GM18873 (cell line): ENCODE measurements around the gene RUSC2.
"Not testable (repeated sequence)": the region's sequence is repeated elsewhere in the genome, so short reads cannot be mapped to it uniquely, and the experiment has no call there.

ENCODE experiments used
- ATAC-seq: cut with Tn5 transposase; IDR thresholded peaks from one replicate; pipeline ENCODE4 v1.9.1; 2021; ENCODE audit warnings: mild to moderate bottlenecking, moderate library complexity, moderate number of reproducible peaks; ENCODE audit not compliant: unreplicated experiment, low FRiP score

RUSC2 gene

DNA sequence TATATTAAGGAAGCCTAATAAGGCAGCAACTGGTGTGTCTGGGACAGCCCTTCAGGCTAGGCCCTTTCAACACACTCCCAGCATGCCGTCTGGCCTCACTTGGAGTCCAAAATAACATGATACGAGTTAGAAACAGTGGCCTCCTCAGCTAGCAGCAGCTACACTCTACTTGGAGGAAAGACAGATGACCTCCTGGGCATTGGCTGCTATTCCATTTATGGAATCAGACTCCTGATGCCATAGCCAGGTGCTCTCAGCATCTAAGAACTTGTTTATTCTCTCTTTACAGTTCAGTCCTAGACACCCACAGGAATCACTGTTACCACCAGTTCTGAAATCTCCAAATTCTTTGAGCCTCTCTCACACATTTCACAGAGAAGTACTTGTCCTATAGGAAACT lies 31.8 kb downstream of the RUSC2 start:
- ATAC-seq: no peak

- no peak for ATAC-seq
These were observed 32.3 kb downstream of the RUSC2 start for GRCh38 chr9:35522187-35522586.

DNA sequence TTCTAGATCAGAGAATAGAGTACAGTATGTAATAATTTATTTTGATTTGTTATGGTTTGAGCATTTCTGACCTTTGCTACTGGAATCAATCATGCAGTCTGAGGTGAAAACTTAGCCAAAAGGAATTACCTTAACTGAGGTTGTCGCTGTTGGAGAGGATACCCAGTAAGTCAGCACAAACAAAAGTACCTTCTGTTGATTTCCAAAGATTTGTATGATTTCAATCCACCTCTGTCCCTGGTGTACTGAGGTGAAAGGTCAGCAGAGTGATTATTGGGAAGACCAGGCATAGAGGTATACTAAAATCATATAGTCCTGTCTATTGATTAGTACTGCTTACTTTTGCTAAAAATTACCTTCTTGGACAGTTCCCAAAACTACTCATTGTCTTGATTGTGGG lies 32.8 kb downstream of the RUSC2 start:
- no peak for ATAC-seq

- ATAC-seq: not testable (repeated sequence)
These were observed 33.6 kb downstream of the RUSC2 start for GRCh38 chr9:35523556-35523955.

- no peak for ATAC-seq
These were observed 36.3 kb downstream of the RUSC2 start for GRCh38 chr9:35526087-35526801.

GRCh38 chr9:35529161-35529823 lies 39.4 kb downstream of the RUSC2 start:
- no peak for ATAC-seq

GRCh38 chr9:35533398-35533797 lies 43.5 kb downstream of the RUSC2 start:
- no peak for ATAC-seq

GRCh38 chr9:35534921-35535320 lies 45.0 kb downstream of the RUSC2 start:
- ATAC-seq: not testable (repeated sequence)

DNA sequence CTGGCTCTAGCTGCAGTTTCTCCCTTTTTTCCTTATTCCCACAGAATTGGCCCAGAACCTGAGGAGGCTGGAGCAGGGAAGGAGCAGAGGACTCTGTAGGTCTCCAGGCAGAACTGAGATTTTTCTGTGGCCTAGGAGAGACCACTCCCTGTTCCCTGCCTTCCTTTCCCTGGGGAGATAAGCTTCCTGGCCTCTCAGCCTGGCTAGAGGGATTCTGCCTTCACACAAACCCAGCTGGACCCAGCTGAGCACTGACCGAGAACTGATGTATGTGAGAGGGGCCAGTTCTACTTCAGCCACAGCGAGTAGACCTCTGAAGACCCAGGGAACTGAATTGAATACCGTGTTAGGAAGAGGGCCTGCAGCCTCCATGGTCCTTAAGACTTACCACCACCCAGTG lies 48.0 kb downstream of the RUSC2 start:
- no peak for ATAC-seq

- no peak for ATAC-seq
These were observed 48.7 kb downstream of the RUSC2 start for GRCh38 chr9:35538361-35539234.
